PC-3 (cell line): ENCODE data around the gene LZTFL1. TPM values are rescaled to one million over a fixed set of nuclear protein-coding genes. Genes with fewer than 3 reads are reported as not detected.

Source experiments
- ATAC-seq: fragments of 200-7000 bp; cut with Tn5 transposase; 2 replicates; pipeline ENCODE4 v1.9.1; 2020; ENCODE audit warnings: mild to moderate bottlenecking, moderate library complexity
- BruUV-seq: library from RNA; stranded (reverse); fragments of 400-500 nt; replicated peaks from 2 replicates; lab custom pipeline; 2021; lab: Mats Ljungman, UMichigan
- CTCF ChIA-PET: fragments of 300-600 bp; sonication (Branson Sonifier 250); formaldehyde crosslinking; loops from one replicate; lab custom pipeline; 2022; ENCODE audit warnings: antibody characterized with exemption; lab: Charles Lee
- POLR2A ChIA-PET: fragments of 300-600 bp; sonication (Branson Sonifier 250); formaldehyde crosslinking; loops from one replicate; lab custom pipeline; 2022; ENCODE audit warnings: antibody characterized with exemption; ENCODE audit not compliant: unreplicated experiment; lab: Charles Lee
- DNase-seq: peaks from one replicate; pipeline ENCODE4 v3.0.0-alpha.2; 2015
- H2AFZ ChIP-seq: fragments of 300-600 bp; sonication (generic); 2 replicates; pipeline ENCODE4 v1.6.0; 2016; ENCODE audit warnings: antibody characterized with exemption, low read length
- H3F3A ChIP-seq: fragments of 300-600 bp; sonication (generic); one replicate; pipeline ENCODE4 v1.6.0; 2017; ENCODE audit warnings: antibody characterized with exemption, low read length, control low read depth, mild to moderate bottlenecking; ENCODE audit not compliant: unreplicated experiment
- H3K27ac ChIP-seq: fragments of 300-600 bp; sonication (generic); 2 replicates; pipeline ENCODE4 v1.5.1; 2016; ENCODE audit warnings: mild to moderate bottlenecking, low read length
- H3K27me3 ChIP-seq: fragments of 300-600 bp; sonication (generic); 2 replicates; pipeline ENCODE4 v1.6.1; 2016; ENCODE audit warnings: low read length, mixed read lengths
- H3K36me3 ChIP-seq: fragments of 300-600 bp; sonication (generic); 2 replicates; pipeline ENCODE4 v1.6.1; 2016; ENCODE audit warnings: low read depth, mixed run types, low read length, mixed read lengths
- H3K4me1 ChIP-seq: fragments of 300-600 bp; sonication (generic); 2 replicates; pipeline ENCODE4 v1.5.1; 2016; ENCODE audit warnings: low read length; ENCODE audit not compliant: insufficient read depth
- H3K4me2 ChIP-seq: fragments of 300-600 bp; sonication (generic); 2 replicates; pipeline ENCODE4 v1.6.0; 2016; ENCODE audit warnings: low read length
- H3K4me3 ChIP-seq: fragments of 300-600 bp; sonication (generic); 2 replicates; pipeline ENCODE4 v1.5.1; 2016; ENCODE audit warnings: mild to moderate bottlenecking, low read length, mixed read lengths
- H3K79me2 ChIP-seq: fragments of 300-600 bp; sonication (generic); 2 replicates; pipeline ENCODE4 v1.6.1; 2017; ENCODE audit warnings: low read length, mixed read lengths
- H3K9ac ChIP-seq: fragments of 300-600 bp; sonication (generic); 2 replicates; pipeline ENCODE4 v1.6.0; 2016; ENCODE audit warnings: mild to moderate bottlenecking, low read length
- H3K9me2 ChIP-seq: fragments of 300-600 bp; sonication (generic); replicated peaks from 2 replicates; pipeline ENCODE4 v1.6.1; 2016; ENCODE audit warnings: mixed run types, low read length, mixed read lengths
- H3K9me3 ChIP-seq: fragments of 300-600 bp; sonication (generic); 2 replicates; pipeline ENCODE4 v1.6.1; 2016; ENCODE audit warnings: low read length, mixed read lengths
- H4K20me1 ChIP-seq: fragments of 300-600 bp; sonication (generic); 2 replicates; pipeline ENCODE4 v1.6.1; 2016; ENCODE audit warnings: low read length, mixed read lengths
- CTCF ChIP-seq: fragments of 300-600 bp; sonication (generic); conservative IDR thresholded peaks from 2 replicates; pipeline ENCODE4 v1.5.1; 2017; ENCODE audit warnings: antibody characterized with exemption, low read depth, mild to moderate bottlenecking, low read length
- EZH2 ChIP-seq: fragments of 300-600 bp; sonication (generic); IDR thresholded peaks from one replicate; pipeline ENCODE4 v1.6.1; 2017; ENCODE audit warnings: antibody characterized with exemption, mild to moderate bottlenecking, low read length; ENCODE audit not compliant: unreplicated experiment
- EZH2phosphoT487 ChIP-seq: fragments of 300-600 bp; sonication (generic); IDR thresholded peaks from 2 replicates; pipeline ENCODE4 v1.6.1; 2018; ENCODE audit warnings: mild to moderate bottlenecking, antibody characterized with exemption, low read length, borderline replicate concordance
- intact Hi-C: fragments of 100-400 bp; cut with micrococcal nuclease; formaldehyde crosslinking; loops from 2 replicates; pipeline ENCODE4 v1.9.0; 2023
- total RNA-seq: library from RNA; depleted of rRNA; stranded (reverse); fragments of >200 nt; gene quantifications from 2 replicates; pipeline ENCODE4 v1.2.3, GENCODE V29; 2014

LZTFL1 gene
- total RNA-seq, 1 experiment from 2014 or later = 14.2 TPM

GRCh38 chr3:45844616-45845015 lies 2.7 kb upstream of the LZTFL1 start:
- H3K79me2 ChIP-seq = no peaks in the 10 kb centered on the region
- no peaks in the 10 kb centered on the region for H3K36me3 ChIP-seq
- no peak overlapping the region for H2AFZ ChIP-seq
- H3K9me2 ChIP-seq = no peaks in the 10 kb centered on the region
- ChIA-PET CTCF (interaction anchor here (0.6 kb wide), 2 partner anchors 94 to 178 kb away, joined by 3 read pairs; no protein-coding TSS in a partner anchor), POLR2A (no interaction called here)
- no peaks in the 10 kb centered on the region for H4K20me1 ChIP-seq
- peaks cover 25% of the 10 kb centered on the region for H3K4me1 ChIP-seq
- no peak overlapping the region for H3K27ac ChIP-seq
- no peak for DNase-seq
- no peak overlapping the region for H3K4me2 ChIP-seq
- no peak for ATAC-seq
- no peak overlapping the region for H3K9ac ChIP-seq
- intact Hi-C loops = loop anchor here (1.0 to 5.0 kb wide), 3 partner anchors 38 to 233 kb away; no protein-coding TSS in a partner anchor
- no peaks in the 10 kb centered on the region for H3K9me3 ChIP-seq
- H3K27me3 ChIP-seq = peaks cover 26% of the 10 kb centered on the region
- TF ChIP-seq EZH2 = no peak
- no peaks in the 10 kb centered on the region for H3F3A ChIP-seq
- no peak overlapping the region for H3K4me3 ChIP-seq
- BruUV-seq = no TSS peak

GRCh38 chr3:45842851-45843625 lies 1.1 kb upstream of the LZTFL1 start:
- no TSS peak for BruUV-seq
- ChIA-PET POLR2A (interaction anchor here (0.6 kb wide), 2 partner anchors 17 to 26 kb away, joined by 3 read pairs; no protein-coding TSS in a partner anchor), CTCF (interaction anchor here (0.6 to 1.2 kb wide), 3 partner anchors 25 to 97 kb away, joined by 3 to 6 read pairs (median 4); no protein-coding TSS in a partner anchor)
- Histone ChIP-seq H3K79me2 (no peaks in the 10 kb centered on the region), H3K4me3 (no peak overlapping the region), H3K4me1 (peaks cover 25% of the 10 kb centered on the region), H4K20me1 (no peaks in the 10 kb centered on the region), H2AFZ (no peak overlapping the region), H3K4me2 (peak overlapping the region; percentile 98), H3K9ac (no peak overlapping the region), H3K36me3 (no peaks in the 10 kb centered on the region), H3F3A (no peaks in the 10 kb centered on the region), H3K9me2 (no peaks in the 10 kb centered on the region), H3K27me3 (peaks cover 14% of the 10 kb centered on the region), H3K9me3 (no peaks in the 10 kb centered on the region), H3K27ac (peak overlapping the region; percentile 21)
- DNase-seq = peak; percentile 74
- ATAC-seq = peak; percentile 44
- no peak for TF ChIP-seq CTCF
- TF ChIP-seq EZH2phosphoT487 = no peak
- TF ChIP-seq EZH2 = no peak
- intact Hi-C loops = loop anchor here (1.0 to 5.0 kb wide), 5 partner anchors 24 to 234 kb away; no protein-coding TSS in a partner anchor

GRCh38 chr3:45841420-45841756 lies 531 bp downstream of the LZTFL1 start:
- Histone ChIP-seq H3K9me3 (no peaks in the 10 kb centered on the region), H3K4me1 (peaks cover 25% of the 10 kb centered on the region), H2AFZ (peak overlapping the region; percentile 99), H3K9me2 (no peaks in the 10 kb centered on the region), H3K27me3 (no peaks in the 10 kb centered on the region), H3K27ac (peak overlapping the region; percentile 39; the same call in 1 of the 2 replicates), H3K79me2 (no peaks in the 10 kb centered on the region), H3K36me3 (no peaks in the 10 kb centered on the region), H4K20me1 (no peaks in the 10 kb centered on the region), H3F3A (no peaks in the 10 kb centered on the region), H3K4me3 (peak overlapping the region; percentile 97), H3K9ac (peak overlapping the region; percentile 84), H3K4me2 (peak overlapping the region; percentile 98)
- DNase-seq = peak; percentile 40
- POLR2A ChIA-PET = interaction anchor here (0.7 kb wide), 1 partner anchor 17 kb away, joined by 4 read pairs; no protein-coding TSS in a partner anchor
- CTCF ChIA-PET = interaction anchor here (1.0 to 1.7 kb wide), 3 partner anchors 9 to 27 kb away, joined by 3 to 8 read pairs (median 4); no protein-coding TSS in a partner anchor
- ATAC-seq = peak; percentile 40
- intact Hi-C loops = loop anchor here (5.0 kb wide), 2 partner anchors 41 to 236 kb away; no protein-coding TSS in a partner anchor
- TSS peak; percentile 60 for BruUV-seq
- no peak for TF ChIP-seq CTCF
